ENCODE results near the gene SF3B3. TPM values are rescaled to one million over a fixed set of nuclear protein-coding genes. Genes with fewer than 3 reads are reported as not detected.
A peak's percentile ranks its signal among the peaks of the same experiment; 100 is the strongest.

The SF3B3 gene
- total RNA-seq, 1 donor from 2014 or later, result 182 TPM

GRCh38 chr16:70494777-70495176, 28.8 kb upstream of the SF3B3 start:
- Mint-ChIP-seq H3K4me3 (ENCODE audit: unreplicated experiment) (no peak overlapping the region), H3K9me3 (ENCODE audit: low read depth) (no peaks in the 10 kb centered on the region), H3K36me3 (ENCODE audit: low read depth) (peaks cover 29% of the 10 kb centered on the region)

GRCh38 chr16:70495425-70496182, 28.0 kb upstream of the SF3B3 start:
- DNase-seq (ENCODE audit: low spot score), result no peak
- no peaks in the 10 kb centered on the region for H3K4me1 Mint-ChIP-seq (ENCODE audit: low read depth)
- TF ChIP-seq CTCF (IDR thresholded peaks at IDR 0.05), result no peak
- peaks cover 25% of the 10 kb centered on the region for H3K36me3 Mint-ChIP-seq (ENCODE audit: low read depth)
- H3K27me3 Mint-ChIP-seq (ENCODE audit: low read depth), result no peaks in the 10 kb centered on the region
- no peak overlapping the region for H3K4me3 Mint-ChIP-seq (ENCODE audit: unreplicated experiment)
- no peak overlapping the region for H3K27ac Mint-ChIP-seq (ENCODE audit: unreplicated experiment)
- H3K9me3 Mint-ChIP-seq (ENCODE audit: low read depth), result no peaks in the 10 kb centered on the region

More at GRCh38 chr16:70494777-70495176, 28.8 kb upstream of the SF3B3 start:
- H3K4me1 Mint-ChIP-seq (ENCODE audit: low read depth), result no peaks in the 10 kb centered on the region
- H3K27ac Mint-ChIP-seq (ENCODE audit: unreplicated experiment), result no peak overlapping the region
- no peak for TF ChIP-seq CTCF (IDR thresholded peaks at IDR 0.05)
- no peaks in the 10 kb centered on the region for H3K27me3 Mint-ChIP-seq (ENCODE audit: low read depth)
- DNase-seq (ENCODE audit: low spot score), result no peak

GRCh38 chr16:70496513-70496912, 27.1 kb upstream of the SF3B3 start:
- TF ChIP-seq CTCF (IDR thresholded peaks at IDR 0.05), result no peak
- Mint-ChIP-seq H3K27me3 (ENCODE audit: low read depth) (no peaks in the 10 kb centered on the region), H3K9me3 (ENCODE audit: low read depth) (no peaks in the 10 kb centered on the region), H3K27ac (ENCODE audit: unreplicated experiment) (no peak overlapping the region), H3K4me1 (ENCODE audit: low read depth) (no peaks in the 10 kb centered on the region), H3K4me3 (ENCODE audit: unreplicated experiment) (no peak overlapping the region), H3K36me3 (ENCODE audit: low read depth) (peaks cover 25% of the 10 kb centered on the region)
- no peak for DNase-seq (ENCODE audit: low spot score)

DNA sequence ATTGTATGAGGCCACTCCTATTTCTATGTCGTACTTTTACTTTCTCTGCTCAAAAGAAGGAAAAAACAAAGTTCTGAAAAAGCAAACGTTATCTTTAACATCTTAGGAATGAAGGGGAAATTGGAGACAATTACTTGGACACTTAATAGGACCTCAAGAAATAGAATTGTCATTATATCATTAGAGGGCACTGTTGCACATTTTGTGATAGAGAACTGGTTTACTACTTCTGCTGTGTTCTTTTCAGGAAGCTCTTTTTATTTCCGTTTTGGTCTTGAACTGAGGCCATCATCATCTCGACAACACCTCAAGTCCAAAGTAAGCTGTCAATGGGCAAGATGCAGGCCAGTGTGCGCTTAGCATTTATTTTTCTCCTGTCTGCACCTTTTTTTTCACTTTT, 14.9 kb upstream of the SF3B3 start:
- H3K4me1 Mint-ChIP-seq (ENCODE audit: low read depth), result no peaks in the 10 kb centered on the region
- DNase-seq (ENCODE audit: low spot score), result no peak
- no peaks in the 10 kb centered on the region for H3K27me3 Mint-ChIP-seq (ENCODE audit: low read depth)
- H3K36me3 Mint-ChIP-seq (ENCODE audit: low read depth), result peaks cover 22% of the 10 kb centered on the region
- no peak overlapping the region for H3K4me3 Mint-ChIP-seq (ENCODE audit: unreplicated experiment)
- no peaks in the 10 kb centered on the region for H3K9me3 Mint-ChIP-seq (ENCODE audit: low read depth)
- TF ChIP-seq CTCF (IDR thresholded peaks at IDR 0.05), result peak; percentile 70
- no peak overlapping the region for H3K27ac Mint-ChIP-seq (ENCODE audit: unreplicated experiment)

- Mint-ChIP-seq H3K36me3 (ENCODE audit: low read depth) (peaks cover 23% of the 10 kb centered on the region), H3K4me1 (ENCODE audit: low read depth) (no peaks in the 10 kb centered on the region), H3K27ac (ENCODE audit: unreplicated experiment) (no peak overlapping the region), H3K9me3 (ENCODE audit: low read depth) (no peaks in the 10 kb centered on the region), H3K4me3 (ENCODE audit: unreplicated experiment) (no peak overlapping the region), H3K27me3 (ENCODE audit: low read depth) (no peaks in the 10 kb centered on the region)
- TF ChIP-seq CTCF (IDR thresholded peaks at IDR 0.05), result no peak
- DNase-seq (ENCODE audit: low spot score), result no peak
These were observed 13.4 kb upstream of the SF3B3 start for GRCh38 chr16:70510216-70510615.
